HepG2 (cell line): ENCODE results near the gene COX7A2L. TPM values are rescaled to one million over a fixed set of nuclear protein-coding genes. Genes with fewer than 3 reads are reported as not detected.

Source experiments
- BHLHE40 ChIP-seq: IDR thresholded peaks from 2 replicates; pipeline ENCODE4 v1.6.1; 2011; ENCODE audit warnings: low read length, improper control_type of control experiment
- BRD4 ChIP-seq: sonication (generic); formaldehyde crosslinking; IDR thresholded peaks from 2 replicates; pipeline ENCODE4 v1.4.0; 2020; ENCODE audit warnings: missing genetic modification reagents
- CAMTA2 ChIP-seq: sonication (generic); formaldehyde crosslinking; IDR thresholded peaks from 2 replicates; pipeline ENCODE4 v1.4.0; 2020; ENCODE audit warnings: mild to moderate bottlenecking, missing genetic modification reagents, borderline replicate concordance
- FOXC1 ChIP-seq: sonication (generic); formaldehyde crosslinking; IDR thresholded peaks from 2 replicates; pipeline ENCODE4 v1.8.0; 2022; ENCODE audit warnings: mild to moderate bottlenecking, missing genetic modification reagents, borderline replicate concordance
- HOXA3 ChIP-seq: sonication (generic); formaldehyde crosslinking; IDR thresholded peaks from 2 replicates; pipeline ENCODE4 v1.5.0; 2020; ENCODE audit warnings: missing genetic modification reagents
- IKZF4 ChIP-seq: sonication (generic); formaldehyde crosslinking; IDR thresholded peaks from 2 replicates; pipeline ENCODE4 v1.5.1; 2020; ENCODE audit warnings: borderline replicate concordance, mild to moderate bottlenecking, low read depth, missing genetic modification reagents; ENCODE audit errors: not compliant biosample characterization
- JARID2 ChIP-seq: sonication (generic); formaldehyde crosslinking; IDR thresholded peaks from 2 replicates; pipeline ENCODE4 v1.8.1; 2023; ENCODE audit warnings: missing genetic modification reagents, inconsistent platforms; ENCODE audit not compliant: insufficient replicate concordance
- MAFF ChIP-seq: IDR thresholded peaks from 2 replicates; pipeline ENCODE4 v1.6.1; 2011; ENCODE audit warnings: low read depth, low read length, improper control_type of control experiment
- NR2F6 ChIP-seq, 2 experiments: IDR thresholded peaks; 2 replicates each; pipeline ENCODE4 v1.6.1; 2016; ENCODE audit warnings: antibody characterized with exemption in 1 of 2, mild to moderate bottlenecking in 1 of 2
- PHB2 ChIP-seq: fragments of 450-650 bp; IDR thresholded peaks from 2 replicates; pipeline ENCODE4 v1.6.1; 2018; ENCODE audit not compliant: partially characterized antibody
- SOX5 ChIP-seq: IDR thresholded peaks from 2 replicates; pipeline ENCODE4 v1.6.1; 2016; ENCODE audit warnings: borderline replicate concordance
- TOE1 ChIP-seq: sonication (generic); formaldehyde crosslinking; IDR thresholded peaks from 2 replicates; pipeline ENCODE4 v1.4.0; 2020; ENCODE audit warnings: mild to moderate bottlenecking, missing genetic modification reagents
- ZFP90 ChIP-seq: sonication (generic); formaldehyde crosslinking; IDR thresholded peaks from 2 replicates; pipeline ENCODE4 v1.8.0; 2022; ENCODE audit warnings: missing genetic modification reagents, mild to moderate bottlenecking, inconsistent platforms, borderline replicate concordance
- ZNF136 ChIP-seq: sonication (generic); formaldehyde crosslinking; IDR thresholded peaks from 2 replicates; pipeline ENCODE4 v1.8.1; 2022; ENCODE audit warnings: low read depth, mild to moderate bottlenecking, moderate library complexity, missing genetic modification reagents
- ZNF232 ChIP-seq: sonication (generic); formaldehyde crosslinking; IDR thresholded peaks from 2 replicates; pipeline ENCODE4 v1.4.0; 2020; ENCODE audit warnings: missing genetic modification reagents, borderline replicate concordance
- ZNF24 ChIP-seq: fragments of 450-650 bp; IDR thresholded peaks from 2 replicates; pipeline ENCODE4 v1.6.1; 2017; ENCODE audit warnings: antibody characterized with exemption, mild to moderate bottlenecking
- ZNF296 ChIP-seq: sonication (generic); formaldehyde crosslinking; conservative IDR thresholded peaks from 2 replicates; pipeline ENCODE4 v1.5.0; 2020; ENCODE audit warnings: mild to moderate bottlenecking, missing genetic modification reagents
- ZNF329 ChIP-seq: sonication (generic); formaldehyde crosslinking; IDR thresholded peaks from 2 replicates; pipeline ENCODE4 v1.9.0; 2021; ENCODE audit warnings: low read depth, mild to moderate bottlenecking, missing genetic modification reagents
- polyA plus RNA-seq, 8 experiments: library from polyadenylated mRNA; depleted of rRNA in 3 of 8; stranded (reverse) in 7 of 8; unstranded in 1 of 8; fragments of >200 nt; fragmentation: Illumina TruSeq in 4 of 8; extraction: Trizol in 4 of 8; gene quantifications; 2 replicates each; pipeline versions ENCODE4 v1.2.1 to v1.2.3, GENCODE V29; 2011 to 2016; ENCODE audit warnings: low read depth in 4 of 8, missing spikeins in 1 of 8, mixed read lengths in 1 of 8; ENCODE audit not compliant: insufficient read depth in 1 of 8
- total RNA-seq, 5 experiments: library from RNA; depleted of rRNA; stranded (reverse); fragments of >200 nt; fragmentation: Illumina TruSeq; extraction: Trizol; gene quantifications; 2 replicates each; pipeline ENCODE4 v1.2.3, GENCODE V29; 2016; ENCODE audit warnings: low read depth in 1 of 5
- TF ChIP-seq, protein P1 (sequence below): sonication (generic); formaldehyde crosslinking; IDR thresholded peaks from 2 replicates; pipeline ENCODE4 v1.5.0; 2020; ENCODE audit warnings: mild to moderate bottlenecking, missing genetic modification reagents
- TF ChIP-seq, protein P2 (sequence below): sonication (generic); formaldehyde crosslinking; IDR thresholded peaks from 2 replicates; pipeline ENCODE4 v1.4.0; 2020; ENCODE audit warnings: missing genetic modification reagents, mild to moderate bottlenecking, borderline replicate concordance
- TF ChIP-seq, protein P3 (sequence below): IDR thresholded peaks from 2 replicates; pipeline ENCODE4 v1.6.1; 2016; ENCODE audit warnings: missing compliant biosample characterization, missing genetic modification reagents, borderline replicate concordance
- TF ChIP-seq, protein P4 (sequence below): sonication (generic); formaldehyde crosslinking; IDR thresholded peaks from 2 replicates; pipeline ENCODE4 v1.8.0; 2022; ENCODE audit warnings: missing genetic modification reagents, mild to moderate bottlenecking, inconsistent platforms, borderline replicate concordance

Gene COX7A2L
- total and polyA plus RNA-seq, 2 of the 13 experiments (the other 11 are each of a cell fraction or from before 2014, with no cell fraction given): 155 to 201 TPM

DNA sequence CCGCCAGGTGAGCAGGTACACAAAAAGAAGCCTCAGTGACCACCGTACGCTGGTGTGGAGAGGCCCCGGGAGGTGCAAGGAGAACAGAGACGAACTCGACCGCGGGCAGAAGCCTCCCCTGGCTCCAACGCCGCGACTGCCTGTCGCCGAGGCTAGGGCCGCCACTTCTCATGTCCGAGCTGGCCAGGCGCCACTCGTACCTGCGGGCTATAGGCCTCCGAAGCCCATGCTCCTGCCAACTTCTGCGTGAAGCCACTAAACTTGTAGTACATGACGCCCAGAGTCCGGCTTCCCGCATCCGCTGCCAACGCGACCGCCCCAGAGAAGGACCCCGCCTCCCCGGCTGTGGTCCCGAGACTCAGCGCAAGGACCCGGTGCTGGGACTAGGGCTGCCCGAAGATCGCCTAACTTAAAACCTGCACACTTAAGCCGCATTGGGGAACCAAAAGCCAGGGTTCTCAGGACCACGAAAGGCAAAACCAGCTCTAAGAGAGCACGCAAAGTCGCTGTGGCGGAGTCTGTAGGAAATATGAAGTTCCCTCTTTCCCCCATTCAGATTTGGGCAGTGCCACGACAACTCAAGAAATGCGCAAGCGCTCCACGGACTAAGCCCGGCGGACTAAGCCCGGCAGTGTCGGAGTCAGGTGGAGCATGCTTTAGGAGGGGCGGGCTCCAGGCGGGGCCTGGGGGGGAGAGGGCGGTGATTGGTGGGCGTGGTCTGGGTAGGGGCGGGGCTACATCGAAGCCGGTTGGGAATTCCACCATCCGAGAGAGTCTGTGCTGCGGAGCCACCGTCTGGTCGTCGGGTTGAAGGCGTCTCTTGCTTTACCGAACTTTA lies at the start of gene COX7A2L (continued):
- TF ChIP-seq ZNF24 (0 out of 2 replicates have a peak, but pooled peaks have one; percentile 25), MAFF (no peak), ZNF136 (CRISPR knock-in tag) (0 out of 2 replicates have a peak, but pooled peaks have one; percentile 23), JARID2 (CRISPR knock-in tag) (peak; percentile 25), BHLHE40 (peak; percentile 26; the same call in 1 of the 2 replicates), HOXA3 (peak; percentile 62), BRD4 (CRISPR knock-in tag) (peak; percentile 94), TOE1 (no peak), ZFP90 (CRISPR knock-in tag) (peak; percentile 90), IKZF4 (peak; percentile 30), SOX5 (CRISPR knock-in tag) (peak; percentile 55), ZNF329 (0 out of 2 replicates have a peak, but pooled peaks have one; percentile 33), FOXC1 (CRISPR knock-in tag) (peak; percentile 57; the same call in 1 of the 2 replicates), ZNF296 (CRISPR knock-in tag) (no peak), PHB2 (no peak), NR2F6 (IDR thresholded peaks at IDR 0.05) (no peak; the same call in 1 of the 2 replicates), NR2F6 (CRISPR knock-in tag; IDR thresholded peaks at IDR 0.05) (peak; percentile 19; the same call in 1 of the 2 replicates), ZNF232 (CRISPR knock-in tag) (peak; percentile 44; the same call in 1 of the 2 replicates), CAMTA2 (CRISPR knock-in tag) (peak; percentile 64; the same call in 1 of the 2 replicates)
- TF ChIP-seq, protein P1, sequence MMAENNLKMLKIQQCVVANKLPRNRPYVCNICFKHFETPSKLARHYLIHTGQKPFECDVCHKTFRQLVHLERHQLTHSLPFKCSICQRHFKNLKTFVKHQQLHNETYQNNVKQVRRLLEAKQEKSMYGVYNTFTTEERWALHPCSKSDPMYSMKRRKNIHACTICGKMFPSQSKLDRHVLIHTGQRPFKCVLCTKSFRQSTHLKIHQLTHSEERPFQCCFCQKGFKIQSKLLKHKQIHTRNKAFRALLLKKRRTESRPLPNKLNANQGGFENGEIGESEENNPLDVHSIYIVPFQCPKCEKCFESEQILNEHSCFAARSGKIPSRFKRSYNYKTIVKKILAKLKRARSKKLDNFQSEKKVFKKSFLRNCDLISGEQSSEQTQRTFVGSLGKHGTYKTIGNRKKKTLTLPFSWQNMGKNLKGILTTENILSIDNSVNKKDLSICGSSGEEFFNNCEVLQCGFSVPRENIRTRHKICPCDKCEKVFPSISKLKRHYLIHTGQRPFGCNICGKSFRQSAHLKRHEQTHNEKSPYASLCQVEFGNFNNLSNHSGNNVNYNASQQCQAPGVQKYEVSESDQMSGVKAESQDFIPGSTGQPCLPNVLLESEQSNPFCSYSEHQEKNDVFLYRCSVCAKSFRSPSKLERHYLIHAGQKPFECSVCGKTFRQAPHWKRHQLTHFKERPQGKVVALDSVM (CRISPR knock-in tag): 0 out of 2 replicates have a peak, but pooled peaks have one; percentile 50
- TF ChIP-seq, protein P2, sequence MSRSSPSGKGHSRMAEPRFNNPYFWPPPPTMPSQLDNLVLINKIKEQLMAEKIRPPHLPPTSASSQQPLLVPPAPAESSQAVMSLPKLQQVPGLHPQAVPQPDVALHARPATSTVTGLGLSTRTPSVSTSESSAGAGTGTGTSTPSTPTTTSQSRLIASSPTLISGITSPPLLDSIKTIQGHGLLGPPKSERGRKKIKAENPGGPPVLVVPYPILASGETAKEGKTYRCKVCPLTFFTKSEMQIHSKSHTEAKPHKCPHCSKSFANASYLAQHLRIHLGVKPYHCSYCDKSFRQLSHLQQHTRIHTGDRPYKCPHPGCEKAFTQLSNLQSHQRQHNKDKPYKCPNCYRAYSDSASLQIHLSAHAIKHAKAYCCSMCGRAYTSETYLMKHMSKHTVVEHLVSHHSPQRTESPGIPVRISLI (CRISPR knock-in tag): no peak
- TF ChIP-seq, protein P3, sequence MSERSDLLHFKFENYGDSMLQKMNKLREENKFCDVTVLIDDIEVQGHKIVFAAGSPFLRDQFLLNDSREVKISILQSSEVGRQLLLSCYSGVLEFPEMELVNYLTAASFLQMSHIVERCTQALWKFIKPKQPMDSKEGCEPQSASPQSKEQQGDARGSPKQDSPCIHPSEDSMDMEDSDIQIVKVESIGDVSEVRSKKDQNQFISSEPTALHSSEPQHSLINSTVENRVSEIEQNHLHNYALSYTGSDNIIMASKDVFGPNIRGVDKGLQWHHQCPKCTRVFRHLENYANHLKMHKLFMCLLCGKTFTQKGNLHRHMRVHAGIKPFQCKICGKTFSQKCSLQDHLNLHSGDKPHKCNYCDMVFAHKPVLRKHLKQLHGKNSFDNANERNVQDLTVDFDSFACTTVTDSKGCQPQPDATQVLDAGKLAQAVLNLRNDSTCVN (CRISPR knock-in tag): peak; percentile 68; the same call in 1 of the 2 replicates
- TF ChIP-seq, protein P4, sequence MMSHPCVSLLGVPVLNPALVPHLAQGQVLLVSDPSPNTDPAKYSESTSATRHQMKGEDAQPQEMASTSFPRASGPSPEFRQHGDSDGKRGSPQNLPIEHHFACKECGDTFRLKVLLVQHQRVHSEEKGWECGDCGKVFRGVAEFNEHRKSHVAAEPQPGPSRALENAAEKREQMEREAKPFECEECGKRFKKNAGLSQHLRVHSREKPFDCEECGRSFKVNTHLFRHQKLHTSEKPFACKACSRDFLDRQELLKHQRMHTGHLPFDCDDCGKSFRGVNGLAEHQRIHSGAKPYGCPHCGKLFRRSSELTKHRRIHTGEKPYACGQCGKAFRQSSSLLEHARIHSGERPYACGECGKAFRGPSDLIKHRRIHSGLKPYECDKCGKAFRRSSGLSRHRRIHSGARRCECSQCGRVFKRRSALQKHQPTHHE (CRISPR knock-in tag): peak; percentile 74; the same call in 1 of the 2 replicates
